Measurements from ENCODE around the gene SEPHS1. TPM values are rescaled to one million over a fixed set of nuclear protein-coding genes. Genes with fewer than 3 reads are reported as not detected.

SEPHS1 gene
- total and polyA plus RNA-seq, 2 of the 8 experiments (the other 6 are each of a cell fraction or from before 2014, with no cell fraction given), result 270 to 683 TPM

- H3K23ac ChIP-seq (ENCODE audit: insufficient read length), result no peak overlapping the region
- H3K9ac ChIP-seq (replicated peaks in 1 of 4; ENCODE audit: extremely low read depth in 1 of 4, low read depth in 3 of 4, low read length in 3 of 4), result no peak overlapping the region
- H4K20me1 ChIP-seq (replicated peaks in 1 of 2; ENCODE audit: control insufficient read depth in 1 of 2, insufficient read depth in 2 of 2, low read length in 2 of 2), result peaks cover 0 to 1% of the 10 kb centered on the region in 2 experiments
- no peak overlapping the region for H2AFZ ChIP-seq (ENCODE audit: low read length)
- no peaks in the 10 kb centered on the region for H3K4me1 ChIP-seq (replicated peaks in 1 of 4; ENCODE audit: control insufficient read depth in 3 of 4, insufficient read depth in 4 of 4, low read length in 3 of 4)
- H3K36me3 ChIP-seq (ENCODE audit: control insufficient read depth in 2 of 4, insufficient read depth in 4 of 4, low read length in 3 of 4), result peaks cover 35 to 74% (median 56%) of the 10 kb centered on the region in 4 experiments
- H3K23me2 ChIP-seq (ENCODE audit: low read depth, low read length), result peaks cover 2% of the 10 kb centered on the region; the same call in 1 of the 2 replicates
- H3K4me3 ChIP-seq (ENCODE audit: extremely low read depth in 1 of 4, insufficient read depth in 2 of 4, low read depth in 3 of 4, low read length in 4 of 4), result no peak overlapping the region
- H3K14ac ChIP-seq (ENCODE audit: insufficient read length), result no peak overlapping the region
- no peak overlapping the region for H4K8ac ChIP-seq (ENCODE audit: extremely low read depth, insufficient read depth, low read length)
- no peak overlapping the region for H3K18ac ChIP-seq (ENCODE audit: extremely low read depth, low read length)
- H4K5ac ChIP-seq (ENCODE audit: insufficient read length, low read depth, low read length), result no peak overlapping the region
- H2BK15ac ChIP-seq (ENCODE audit: low read length), result no peak overlapping the region
- no peaks in the 10 kb centered on the region for H3K9me3 ChIP-seq (ENCODE audit: insufficient read depth in 2 of 2, low read depth in 1 of 2, low read length in 1 of 2)
- no peak overlapping the region for H2BK120ac ChIP-seq (replicated peaks; ENCODE audit: low read depth, low read length)
- WGBS, 2 experiments (ENCODE audit: extremely low coverage in 1 of 2, insufficient coverage in 1 of 2, insufficient read length in 1 of 2, insufficient replicate concordance in 2 of 2, low coverage in 1 of 2, low lambda C conversion rate in 2 of 2, missing lambda C conversion rate in 1 of 2), result 94% methylated on average over 13 of the region's 13 CpGs; no CpG with 5 or more reads in 1 of the 2 experiments
- H3K79me1 ChIP-seq (ENCODE audit: low read depth, low read length), result no peaks in the 10 kb centered on the region
- no peak overlapping the region for H3K4me2 ChIP-seq (ENCODE audit: insufficient read depth in 1 of 2, low read depth in 2 of 2, low read length in 2 of 2)
- H2BK20ac ChIP-seq (ENCODE audit: low read length), result no peak overlapping the region
- no peak overlapping the region for H3K56ac ChIP-seq (replicated peaks; ENCODE audit: insufficient read length, low read depth, low read length)
- no peak for DNase-seq (ENCODE audit: low read depth in 1 of 2, low spot score in 2 of 2)
- no peaks in the 10 kb centered on the region for H3K27me3 ChIP-seq (replicated peaks in 1 of 4; ENCODE audit: control insufficient read depth in 3 of 4, extremely low read depth in 1 of 4, insufficient read depth in 3 of 4, low read length in 3 of 4)
- CTCF ChIA-PET (ENCODE audit: partially characterized antibody), result interaction anchor here (0.8 to 1.1 kb wide), 2 partner anchors 19 to 115 kb away, joined by 3 to 7 read pairs; no protein-coding TSS in a partner anchor
- no peak overlapping the region for H3K4ac ChIP-seq (replicated peaks; ENCODE audit: insufficient read length, low read depth, low read length)
- no peaks in the 10 kb centered on the region; a peak in 1 of 4 replicates for H3K79me2 ChIP-seq (ENCODE audit: control insufficient read depth in 1 of 2, insufficient read depth in 2 of 2, low read length in 2 of 2)
- no peak for FAIRE-seq
- H4K91ac ChIP-seq (replicated peaks; ENCODE audit: insufficient read length, low read length), result no peak overlapping the region
- TF ChIP-seq KDM1A (IDR thresholded peaks at IDR 0.05; ENCODE audit: borderline replicate concordance, low read length), result no peak
- no peak for TF ChIP-seq SP4 (IDR thresholded peaks at IDR 0.05; ENCODE audit: low read length)
- no peak for TF ChIP-seq SIRT6 (IDR thresholded peaks at IDR 0.05; ENCODE audit: low read length)
- TF ChIP-seq EP300 (IDR thresholded peaks at IDR 0.05; ENCODE audit: borderline replicate concordance in 1 of 2, low read depth in 2 of 2, low read length in 2 of 2), result no peak
- TF ChIP-seq POLR2A (IDR thresholded peaks at IDR 0.05; ENCODE audit: control extremely low read depth in 1 of 2, low read depth in 2 of 2, low read length in 2 of 2), result no peak
- no peak for TF ChIP-seq E2F6 (IDR thresholded peaks at IDR 0.05)
- TF ChIP-seq POLR2AphosphoS5 (IDR thresholded peaks at IDR 0.05; ENCODE audit: low read depth, low read length), result no peak
- no peak for TF ChIP-seq EZH2 (IDR thresholded peaks at IDR 0.05; ENCODE audit: low read depth, low read length, severe bottlenecking)
- TF ChIP-seq BCL11A (IDR thresholded peaks at IDR 0.05; ENCODE audit: low read depth in 2 of 2, low read length in 2 of 2), result no peak
- no peak overlapping the region for H2BK5ac ChIP-seq (ENCODE audit: low read depth, low read length)
- H2AK5ac ChIP-seq (ENCODE audit: low read depth, low read length), result no peak overlapping the region
- H2BK12ac ChIP-seq (ENCODE audit: low read depth, low read length), result no peak overlapping the region
- H3K27ac ChIP-seq (ENCODE audit: low read depth, low read length), result no peak overlapping the region
- POLR2A ChIA-PET (ENCODE audit: partially characterized antibody), result interaction anchor here (0.7 to 4.8 kb wide), 7 partner anchors 8 to 1769 kb away, joined by 3 to 34 read pairs (median 7); no protein-coding TSS in a partner anchor
Measured at GRCh38 chr10:13321576-13321975, 26.5 kb downstream of the SEPHS1 start.

Data from H1 (cell line).